ENCODE data around the gene FOXP1.
A peak's percentile ranks its signal among the peaks of the same experiment; 100 is the strongest.
"Not testable (repeated sequence)": the region's sequence is repeated elsewhere in the genome, so short reads cannot be mapped to it uniquely, and the experiment has no call there.

Gene FOXP1

GRCh38 chr3:71345429-71346040 is 238.0 kb downstream of the FOXP1 start:
- DNase-seq (ENCODE audit: insufficient read length, low spot score): no peak
- no peak for FAIRE-seq
- no peak for TF ChIP-seq POLR2A (IDR thresholded peaks at IDR 0.05; ENCODE audit: low read depth, low read length)

GRCh38 chr3:71341721-71342120 is 241.8 kb downstream of the FOXP1 start:
- peak; percentile 19 for DNase-seq (ENCODE audit: insufficient read length, low spot score)
- no peak for TF ChIP-seq POLR2A (IDR thresholded peaks at IDR 0.05; ENCODE audit: low read depth, low read length)
- peak; percentile 38 for FAIRE-seq

GRCh38 chr3:71339049-71339448 is 244.5 kb downstream of the FOXP1 start:
- no peak for TF ChIP-seq POLR2A (IDR thresholded peaks at IDR 0.05; ENCODE audit: low read depth, low read length)
- FAIRE-seq (no peak), DNase-seq (ENCODE audit: insufficient read length, low spot score) (no peak)

GRCh38 chr3:71332813-71333212 is 250.7 kb downstream of the FOXP1 start:
- DNase-seq (ENCODE audit: insufficient read length, low spot score): no peak
- FAIRE-seq: no peak
- no peak for TF ChIP-seq POLR2A (IDR thresholded peaks at IDR 0.05; ENCODE audit: low read depth, low read length)

- no peak for FAIRE-seq
- no peak for DNase-seq (ENCODE audit: insufficient read length, low spot score)
- TF ChIP-seq POLR2A (IDR thresholded peaks at IDR 0.05; ENCODE audit: low read depth, low read length): no peak
Observed at GRCh38 chr3:71330909-71331308, 252.6 kb downstream of the FOXP1 start.

GRCh38 chr3:71330505-71330904 is 253.0 kb downstream of the FOXP1 start:
- no peak for TF ChIP-seq POLR2A (IDR thresholded peaks at IDR 0.05; ENCODE audit: low read depth, low read length)
- no peak for FAIRE-seq

GRCh38 chr3:71329817-71330216 is 253.7 kb downstream of the FOXP1 start:
- no peak for TF ChIP-seq POLR2A (IDR thresholded peaks at IDR 0.05; ENCODE audit: low read depth, low read length)
- FAIRE-seq (no peak), DNase-seq (ENCODE audit: insufficient read length, low spot score) (no peak)

More at GRCh38 chr3:71330505-71330904, 253.0 kb downstream of the FOXP1 start:
- no peak for DNase-seq (ENCODE audit: insufficient read length, low spot score)

- no peak for FAIRE-seq
- no peak for DNase-seq (ENCODE audit: insufficient read length, low spot score)
- TF ChIP-seq POLR2A (IDR thresholded peaks at IDR 0.05; ENCODE audit: low read depth, low read length): no peak
Observed at GRCh38 chr3:71328926-71329325, 254.6 kb downstream of the FOXP1 start.

GRCh38 chr3:71327936-71328335 is 255.6 kb downstream of the FOXP1 start:
- FAIRE-seq: no peak

GRCh38 chr3:71325715-71326114 is 257.8 kb downstream of the FOXP1 start:
- DNase-seq (ENCODE audit: insufficient read length, low spot score): no peak
- TF ChIP-seq POLR2A (IDR thresholded peaks at IDR 0.05; ENCODE audit: low read depth, low read length): no peak
- no peak for FAIRE-seq

More at GRCh38 chr3:71327936-71328335, 255.6 kb downstream of the FOXP1 start:
- TF ChIP-seq POLR2A (IDR thresholded peaks at IDR 0.05; ENCODE audit: low read depth, low read length): no peak
- no peak for DNase-seq (ENCODE audit: insufficient read length, low spot score)

GRCh38 chr3:71324224-71324623 is 259.3 kb downstream of the FOXP1 start:
- FAIRE-seq; DNase-seq (ENCODE audit: insufficient read length, low spot score): not testable (repeated sequence)

- no peak for DNase-seq (ENCODE audit: insufficient read length, low spot score)
- no peak for FAIRE-seq
- TF ChIP-seq POLR2A (IDR thresholded peaks at IDR 0.05; ENCODE audit: low read depth, low read length): no peak
Observed at GRCh38 chr3:71323558-71323957, 260.0 kb downstream of the FOXP1 start.

GRCh38 chr3:71322154-71322553 is 261.4 kb downstream of the FOXP1 start:
- no peak for TF ChIP-seq POLR2A (IDR thresholded peaks at IDR 0.05; ENCODE audit: low read depth, low read length)
- DNase-seq (ENCODE audit: insufficient read length, low spot score): no peak
- no peak for FAIRE-seq

- FAIRE-seq (no peak), DNase-seq (ENCODE audit: insufficient read length, low spot score) (no peak)
- no peak for TF ChIP-seq POLR2A (IDR thresholded peaks at IDR 0.05; ENCODE audit: low read depth, low read length)
Observed at GRCh38 chr3:71319771-71320170, 263.8 kb downstream of the FOXP1 start.

- TF ChIP-seq POLR2A (IDR thresholded peaks at IDR 0.05; ENCODE audit: low read depth, low read length): no peak
- FAIRE-seq (no peak), DNase-seq (ENCODE audit: insufficient read length, low spot score) (no peak)
Observed at GRCh38 chr3:71318458-71318827, 265.1 kb downstream of the FOXP1 start.
